ENCODE data around the gene SEMA6B.

The SEMA6B gene

GRCh38 chr19:4525563-4526002 is 33.9 kb downstream of the SEMA6B start:
- no peak for DNase-seq (ENCODE audit: low spot score)

- no peak for DNase-seq (ENCODE audit: low spot score)
These were observed 34.5 kb downstream of the SEMA6B start for GRCh38 chr19:4524808-4525562.

GRCh38 chr19:4523306-4524110 is 36.0 kb downstream of the SEMA6B start:
- no peak for DNase-seq (ENCODE audit: low spot score)

- no peak for DNase-seq (ENCODE audit: low spot score)
These were observed 37.0 kb downstream of the SEMA6B start for GRCh38 chr19:4522291-4523002.

- DNase-seq (ENCODE audit: low spot score): no peak
These were observed 37.6 kb downstream of the SEMA6B start for GRCh38 chr19:4521888-4522242.

- no peak for DNase-seq (ENCODE audit: low spot score)
These were observed 38.2 kb downstream of the SEMA6B start for GRCh38 chr19:4521170-4521887.

- DNase-seq (ENCODE audit: low spot score): no peak
These were observed 39.8 kb downstream of the SEMA6B start for GRCh38 chr19:4519521-4520277.

- no peak for DNase-seq (ENCODE audit: low spot score)
These were observed 40.4 kb downstream of the SEMA6B start for GRCh38 chr19:4519172-4519496.

- DNase-seq (ENCODE audit: low spot score): no peak
These were observed 40.9 kb downstream of the SEMA6B start, which contains the start of gene PLIN4 for GRCh38 chr19:4518345-4519171. Gene PLIN4, minus strand, starts transcription at chr19:4518486. Its CDS starts 214 bp downstream, at chr19:4518272.

GRCh38 chr19:4517451-4518057 is 41.9 kb downstream of the SEMA6B start:
- no peak for DNase-seq (ENCODE audit: low spot score)

- DNase-seq (ENCODE audit: low spot score): no peak
These were observed 42.6 kb downstream of the SEMA6B start for GRCh38 chr19:4516939-4517300.

GRCh38 chr19:4516199-4516938 is 43.1 kb downstream of the SEMA6B start:
- DNase-seq (ENCODE audit: low spot score): no peak

- no peak for DNase-seq (ENCODE audit: low spot score)
These were observed 43.8 kb downstream of the SEMA6B start for GRCh38 chr19:4515732-4516131.

GRCh38 chr19:4513248-4513647 is 46.2 kb downstream of the SEMA6B start:
- DNase-seq (ENCODE audit: low spot score): no peak

- DNase-seq (ENCODE audit: low spot score): no peak
These were observed 47.4 kb downstream of the SEMA6B start for GRCh38 chr19:4512070-4512469.

- no peak for DNase-seq (ENCODE audit: low spot score)
These were observed 48.0 kb downstream of the SEMA6B start for GRCh38 chr19:4511300-4512054.

- DNase-seq (ENCODE audit: low spot score): no peak
These were observed 48.8 kb downstream of the SEMA6B start for GRCh38 chr19:4510435-4511255.

GRCh38 chr19:4508698-4509097 is 50.8 kb downstream of the SEMA6B start:
- no peak for DNase-seq (ENCODE audit: low spot score)

All from SW480 (cell line).